Measurements from ENCODE around the gene VHLL.
"Not testable (repeated sequence)": the region's sequence is repeated elsewhere in the genome, so short reads cannot be mapped to it uniquely, and the experiment has no call there.

The VHLL gene

DNA sequence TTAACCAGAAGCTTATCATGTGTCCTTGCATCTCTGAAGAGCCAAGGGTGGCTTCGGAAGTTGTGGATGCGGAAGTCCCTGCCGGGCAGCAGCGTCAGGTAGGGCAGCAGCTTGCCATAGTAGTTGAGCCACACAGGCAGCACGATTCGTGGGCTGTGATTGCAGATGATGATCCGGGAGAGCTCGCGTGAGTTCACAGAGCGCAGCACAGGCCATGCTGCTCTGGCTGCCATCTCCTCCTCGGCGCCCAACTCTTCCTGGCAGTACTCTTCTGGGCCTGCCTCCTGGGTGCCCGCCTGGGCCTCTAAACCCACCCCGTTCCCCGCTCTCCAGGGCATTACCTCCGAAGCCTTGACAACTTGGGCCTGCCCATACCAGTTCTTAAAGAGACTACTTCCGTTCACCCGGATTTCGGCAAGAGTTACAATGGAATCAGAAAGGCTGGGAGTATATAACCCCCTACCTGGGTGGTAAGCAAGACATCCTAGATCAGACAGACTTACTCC lies at the start of gene VHLL:
Gene VHLL (minus strand): TSS at position 456 of the 506 bp plus-strand sequence. CDS start 118 bp downstream, at position 338.
- DNase-seq: no peak

DNA sequence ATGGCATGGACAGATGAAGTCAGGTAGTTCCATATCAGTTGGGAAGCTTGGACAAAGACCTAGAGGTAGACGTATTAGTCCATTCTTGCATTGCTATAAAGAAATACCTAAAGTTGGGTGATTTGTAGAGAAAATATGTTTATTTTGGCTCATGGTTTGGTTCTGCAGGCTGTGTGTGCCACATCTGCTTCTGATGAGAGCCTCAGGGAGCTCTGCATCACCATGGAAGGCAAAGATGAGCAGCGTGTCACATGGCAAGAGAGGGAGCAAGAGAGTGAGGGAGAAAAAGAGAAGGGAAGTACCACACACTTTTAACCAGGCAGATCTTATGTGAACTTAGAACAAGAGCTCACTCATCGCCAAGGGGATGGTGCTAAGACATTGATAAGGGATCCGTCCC lies 48.2 kb upstream of the VHLL start:
- no peak for DNase-seq

DNA sequence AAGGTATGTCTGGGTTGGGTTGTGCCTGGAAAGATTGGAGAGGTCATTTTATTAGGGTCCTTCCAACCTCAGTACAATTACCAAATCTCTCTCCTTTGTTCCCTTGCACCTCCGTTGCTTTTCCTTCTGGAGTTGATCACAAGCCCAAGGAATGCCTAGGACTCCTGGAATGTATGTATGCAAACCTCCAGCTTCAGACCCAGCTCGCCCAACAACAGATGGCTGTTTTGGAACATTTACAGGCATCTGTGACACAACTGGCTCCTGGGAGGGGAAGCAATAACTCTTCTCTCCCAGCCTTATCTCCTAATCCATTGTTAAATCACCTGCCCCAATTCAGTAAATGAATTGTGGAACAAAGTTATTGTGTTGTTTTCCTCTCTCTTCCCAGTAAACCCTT lies 47.5 kb upstream of the VHLL start:
- no peak for DNase-seq

DNA sequence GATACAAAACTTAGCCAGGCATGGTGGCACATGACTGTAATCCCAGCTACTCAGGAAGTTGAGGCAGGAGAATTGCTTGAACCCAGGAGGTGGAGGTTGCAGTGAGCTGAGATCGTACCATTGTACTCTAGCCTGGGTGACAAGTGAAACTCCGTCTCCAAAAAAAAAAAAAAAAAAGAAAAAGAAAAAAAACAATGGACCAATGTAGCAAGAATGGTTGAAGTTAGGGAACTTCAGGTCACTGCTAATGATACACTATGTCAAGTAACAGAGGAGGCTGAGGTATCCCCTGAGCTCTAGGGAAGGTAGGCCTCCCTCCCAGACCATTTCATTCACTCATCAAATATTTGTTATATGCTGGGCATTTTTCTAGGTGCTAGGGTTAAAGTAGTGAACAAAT lies 46.9 kb upstream of the VHLL start:
- DNase-seq: not testable (repeated sequence)

DNA sequence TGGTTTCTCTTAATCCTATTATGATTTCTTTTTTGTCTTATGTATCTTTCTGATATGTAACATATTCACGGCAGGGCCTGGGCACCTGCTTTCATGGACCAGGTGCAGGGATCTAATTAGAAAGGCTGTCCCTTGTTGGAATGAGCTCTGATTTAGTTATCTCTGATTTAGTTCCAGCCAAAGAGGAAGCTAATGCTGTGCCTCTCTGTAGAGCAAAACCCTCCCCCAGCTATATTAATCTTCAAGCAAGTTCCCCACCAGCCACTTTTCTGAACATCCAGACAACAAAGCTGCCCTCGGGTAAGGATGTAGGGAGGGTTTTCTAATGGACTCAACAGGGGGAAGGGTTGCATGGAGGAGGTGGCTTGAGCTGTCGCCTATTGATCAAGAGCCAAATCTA lies 45.3 kb upstream of the VHLL start:
- DNase-seq: no peak

DNA sequence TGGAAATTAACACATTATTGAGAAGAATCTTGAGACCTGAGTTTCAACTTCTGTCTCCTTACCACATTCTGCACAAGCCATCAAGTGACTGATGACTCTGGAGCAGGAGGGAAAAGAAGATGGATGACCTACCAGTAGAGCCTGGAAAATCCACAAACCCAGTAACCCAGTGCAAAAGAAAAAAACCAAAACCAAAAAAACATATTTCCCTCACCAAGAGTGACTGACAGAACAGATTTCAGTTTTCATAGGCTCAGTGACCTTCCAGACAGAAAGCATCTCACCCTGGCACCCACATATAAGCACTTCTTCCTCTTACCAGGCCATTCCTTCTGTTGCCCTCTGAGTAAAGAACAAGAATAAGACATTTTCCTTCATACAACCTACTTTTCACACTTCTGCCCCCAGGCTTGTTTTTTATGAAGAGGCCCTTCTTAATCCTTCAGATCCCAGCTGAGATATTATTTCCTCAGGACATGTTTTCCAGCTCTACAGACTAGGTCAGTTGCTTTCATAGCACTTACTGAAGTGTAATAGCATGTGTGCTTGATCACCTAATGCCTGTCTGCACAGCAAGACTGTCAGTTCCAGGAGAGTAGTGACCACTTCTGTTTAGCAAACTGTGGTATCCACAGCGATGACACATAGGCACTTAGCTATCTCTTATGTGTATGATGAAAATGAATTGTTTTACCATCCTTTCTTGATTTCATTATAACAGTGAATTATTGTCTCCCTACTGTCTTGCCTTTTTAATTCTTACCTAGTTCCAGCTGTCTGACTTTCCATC lies 43.3 kb upstream of the VHLL start:
- no peak for DNase-seq

DNA sequence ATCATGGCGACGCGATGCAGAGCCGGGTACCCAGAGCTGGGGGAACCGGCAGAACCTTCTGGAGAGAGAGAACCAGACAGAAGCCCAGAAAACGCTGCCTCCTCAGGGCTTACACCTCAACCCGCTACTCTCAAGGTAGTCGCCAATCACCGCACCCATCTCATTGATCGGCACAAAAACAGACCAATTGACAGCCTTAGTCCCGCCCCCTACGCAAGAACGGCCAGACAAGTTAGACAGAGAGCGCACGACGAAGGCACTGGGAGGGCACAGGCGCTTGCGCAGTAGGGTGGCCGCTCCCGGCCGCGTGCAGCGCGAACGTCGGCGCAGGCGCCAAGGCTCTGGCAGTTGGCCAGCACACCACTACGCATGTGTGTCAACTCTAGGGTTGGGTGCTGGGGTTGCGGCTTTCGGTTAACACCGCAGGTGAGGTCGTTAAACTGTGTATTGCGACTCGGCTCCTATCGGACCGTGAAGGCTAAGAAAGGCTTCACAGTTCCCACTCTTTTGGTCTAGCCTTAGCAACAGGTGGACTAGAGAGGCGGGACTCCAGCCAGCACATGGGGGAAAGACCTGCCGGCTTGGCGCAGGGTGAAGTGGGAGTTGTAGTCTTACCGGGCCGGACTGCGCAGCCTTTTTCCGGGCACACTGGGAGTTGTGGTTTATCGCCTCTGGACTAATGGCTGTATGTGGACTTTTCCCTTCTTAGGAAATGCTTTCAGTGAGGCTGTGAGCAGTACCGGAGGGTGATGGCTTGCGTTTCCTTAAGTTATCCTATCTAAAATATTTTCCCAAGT lies 39.3 kb upstream of the VHLL start, which contains the start of the genes CCT3 and TSACC:
Gene CCT3 (minus strand): TSS at position 113 of the 797 bp plus-strand sequence. CDS start 108 bp downstream, at position 5.
Gene TSACC (plus strand): TSS at position 347 of the 797 bp plus-strand sequence. CDS start 1,232 bp downstream, outside the sequence.
- DNase-seq: peak; percentile 98

DNA sequence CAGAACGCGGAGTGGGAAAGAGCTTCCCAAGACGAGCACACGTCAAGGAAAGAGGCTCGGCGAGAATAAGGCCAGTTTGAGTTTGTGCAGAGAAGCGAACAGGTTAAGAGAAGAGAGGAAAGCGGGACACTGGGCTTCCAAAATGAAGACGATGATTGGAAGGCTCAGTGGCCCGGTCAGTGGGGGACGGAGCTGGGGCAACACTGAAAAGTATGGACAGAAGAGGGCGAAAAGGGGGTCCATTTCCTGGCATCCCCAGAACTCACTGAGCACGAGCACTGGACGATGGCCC lies 38.7 kb upstream of the VHLL start:
- peak; percentile 38 for DNase-seq

DNA sequence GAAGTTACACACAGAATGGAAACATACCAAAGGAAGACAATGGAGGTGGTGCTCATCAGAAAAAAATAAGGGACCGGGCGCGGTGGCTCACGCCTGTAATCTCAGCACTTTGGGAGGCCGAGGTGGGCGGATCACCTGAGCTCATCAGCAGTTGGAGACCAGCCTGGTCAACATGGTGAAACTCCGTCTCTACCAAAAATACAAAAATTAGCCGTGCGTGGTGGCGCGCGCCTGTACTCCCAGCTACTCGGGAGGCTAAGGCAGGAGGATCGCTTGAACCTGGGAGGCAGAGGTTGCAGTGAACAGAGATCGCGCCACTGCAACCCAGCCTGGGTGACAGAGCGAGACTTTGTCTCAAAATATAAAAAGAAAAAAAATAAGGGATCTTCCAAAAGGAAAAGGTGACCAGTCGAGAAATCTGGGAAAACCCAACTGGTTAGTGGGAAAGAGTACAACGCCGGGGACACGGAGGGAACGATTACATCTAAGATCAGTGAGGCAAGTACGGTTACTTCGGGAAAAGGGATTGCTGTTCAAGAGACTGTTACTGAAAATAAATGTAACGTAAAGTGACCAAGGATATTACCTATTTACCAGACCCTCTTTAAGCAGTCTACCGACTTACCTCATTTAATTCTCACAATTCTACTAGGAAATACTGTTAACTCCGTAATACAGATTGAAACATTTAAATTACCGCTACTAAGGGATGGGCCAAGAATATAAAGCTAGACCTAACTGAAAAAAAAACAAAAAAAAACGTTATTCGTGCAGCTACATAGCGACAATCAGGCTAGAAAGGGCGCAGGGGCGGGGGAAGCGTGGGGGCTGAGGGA lies 38.2 kb upstream of the VHLL start:
- DNase-seq: no peak

DNA sequence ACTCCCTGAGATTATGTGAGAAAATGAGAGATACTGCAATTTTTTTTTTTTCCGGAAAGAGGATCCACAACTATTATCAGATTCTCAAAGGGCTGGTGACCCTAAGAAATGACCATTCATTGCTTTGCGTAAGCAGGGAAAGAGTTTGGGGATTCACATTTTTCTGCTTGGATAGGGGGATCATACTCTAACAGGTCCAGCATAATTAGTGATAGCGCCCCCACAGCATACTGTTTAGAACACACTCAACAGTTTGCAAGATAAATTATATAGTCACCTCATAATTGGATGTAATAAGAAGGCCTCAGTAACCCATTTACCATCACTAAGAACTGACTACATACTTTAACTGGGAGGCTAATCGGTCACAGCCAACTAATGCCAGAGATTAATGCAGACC lies 37.1 kb upstream of the VHLL start:
- no peak for DNase-seq

DNA sequence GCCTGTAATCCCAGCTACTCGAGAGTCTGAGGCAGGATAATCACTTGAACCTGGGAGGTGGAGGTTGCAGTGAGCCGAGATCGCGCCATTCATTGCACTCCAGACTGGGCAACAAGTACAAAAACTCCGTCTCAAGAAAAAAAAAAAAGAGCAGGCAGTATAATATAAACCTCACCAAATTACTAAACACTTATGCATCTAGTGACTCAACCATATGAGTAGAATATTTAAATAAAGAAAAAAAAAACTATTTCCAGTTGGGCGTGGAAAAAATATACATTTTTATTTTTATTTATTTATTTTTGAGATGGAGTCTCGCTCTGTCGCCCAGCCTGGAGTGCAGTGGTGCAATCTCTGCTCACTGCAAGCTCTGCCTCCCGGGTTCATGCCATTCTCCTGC lies 24.1 kb upstream of the VHLL start:
- not testable (repeated sequence) for DNase-seq

DNA sequence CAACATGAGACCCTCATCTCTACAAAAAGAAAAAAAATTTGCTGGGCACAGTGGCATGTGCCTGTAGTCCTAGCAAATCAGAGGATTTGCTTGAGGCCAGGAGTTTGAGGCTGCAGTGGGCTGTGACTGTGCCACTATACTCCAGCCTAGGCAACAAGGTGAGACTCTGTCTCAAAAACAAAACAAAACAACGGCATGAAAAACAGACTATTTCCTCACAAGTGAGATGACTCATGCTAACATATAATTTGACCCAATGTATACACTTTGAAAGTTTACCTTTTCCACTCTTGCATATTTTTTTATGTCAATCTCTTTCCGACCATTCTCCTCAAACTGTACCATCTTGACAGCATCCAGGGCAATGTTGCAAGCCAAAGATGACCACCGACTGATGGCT lies 21.5 kb upstream of the VHLL start:
- DNase-seq: no peak

DNA sequence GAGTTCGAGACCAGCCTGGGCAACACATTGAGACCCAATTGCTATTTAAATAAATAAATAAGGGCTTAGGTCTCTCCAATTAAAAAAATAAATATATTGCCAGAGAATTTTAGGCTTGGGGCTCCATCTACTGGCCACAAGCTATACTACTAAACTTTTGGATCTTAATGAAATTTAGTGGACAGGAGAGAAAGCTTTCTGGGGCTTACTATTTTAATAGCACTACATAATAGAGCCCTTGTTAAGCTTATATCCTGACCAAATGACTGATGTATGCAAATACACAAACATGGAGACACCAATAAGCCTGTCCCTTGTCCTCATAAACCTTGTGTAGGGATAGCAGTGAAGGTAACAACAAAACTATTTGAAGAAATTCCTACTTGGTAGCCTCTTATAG lies 20.6 kb upstream of the VHLL start:
- no peak for DNase-seq

DNA sequence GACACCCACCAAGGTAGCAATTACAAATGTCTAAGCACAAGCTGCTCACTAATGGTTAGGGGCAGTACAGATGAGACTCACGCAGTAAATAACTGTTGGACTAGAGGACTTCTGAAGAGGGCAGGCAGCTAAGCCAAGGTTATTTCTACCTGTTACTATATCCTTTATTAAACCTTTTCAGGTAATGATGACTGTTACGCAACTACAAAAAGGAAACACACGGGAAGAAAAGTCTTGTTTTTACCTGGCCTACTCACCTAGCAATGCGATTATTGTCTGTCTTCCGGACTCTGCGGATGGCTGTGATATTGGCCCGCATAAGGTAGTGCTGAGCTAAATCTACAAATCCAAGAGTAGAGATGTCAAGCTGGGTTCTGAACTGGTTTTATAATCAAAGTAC lies 17.8 kb upstream of the VHLL start:
- DNase-seq: no peak

DNA sequence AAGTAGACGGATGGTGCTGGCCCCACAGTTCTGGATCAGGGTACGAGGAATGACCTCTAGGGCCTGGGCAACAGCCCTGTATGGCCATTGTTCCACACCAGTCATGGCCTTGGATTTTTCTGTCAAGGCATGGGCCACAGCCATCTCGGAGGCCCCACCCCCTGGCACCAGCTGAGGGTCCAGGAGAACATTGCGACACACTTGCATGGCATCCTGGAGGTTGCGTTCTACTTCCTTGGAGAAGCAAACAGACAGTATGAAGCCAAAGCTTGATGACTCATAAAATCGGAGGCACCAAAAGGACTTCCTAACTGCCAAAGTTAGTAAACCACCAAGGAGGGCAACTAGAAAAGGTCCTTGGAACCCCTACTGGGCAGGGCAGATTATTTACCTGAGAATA lies 11.9 kb upstream of the VHLL start:
- no peak for DNase-seq

DNA sequence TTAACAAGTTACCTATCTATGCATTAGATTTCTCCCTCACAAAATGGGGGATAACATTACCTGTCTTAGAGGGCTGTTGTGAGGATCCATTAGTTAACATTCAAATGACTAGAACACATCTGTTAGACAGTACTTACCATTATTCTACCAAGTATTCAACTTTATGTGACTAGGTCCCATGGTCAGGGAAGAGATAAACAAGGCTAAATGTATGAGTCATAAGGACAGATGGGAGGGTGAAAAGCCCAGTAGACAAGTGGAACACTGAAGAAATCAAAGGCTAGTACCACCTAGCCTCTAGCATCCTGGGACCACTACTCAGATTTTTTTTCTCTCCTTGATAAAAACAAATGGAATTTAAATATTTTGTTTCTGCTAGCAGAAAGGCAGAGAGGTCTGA lies 9.0 kb upstream of the VHLL start:
- DNase-seq: no peak

DNA sequence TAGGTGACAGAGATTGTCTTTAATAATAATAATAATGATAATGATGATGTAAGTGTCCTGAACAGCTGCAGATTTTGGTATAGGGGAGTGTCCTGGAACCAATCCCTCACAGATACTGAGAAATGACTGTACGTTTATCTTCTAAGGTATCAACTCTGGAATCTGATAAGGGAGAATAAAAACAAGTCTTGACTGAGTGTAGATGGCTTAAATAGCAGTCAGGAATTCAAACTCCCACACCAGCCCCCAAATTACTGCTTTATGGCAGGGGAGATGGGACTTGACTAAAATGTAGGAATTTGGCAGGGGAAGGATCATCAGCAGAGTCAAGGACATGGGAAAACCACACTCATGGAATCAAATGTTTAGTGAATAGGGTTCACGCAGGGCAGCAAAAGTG lies 6.1 kb upstream of the VHLL start:
- no peak for DNase-seq

DNA sequence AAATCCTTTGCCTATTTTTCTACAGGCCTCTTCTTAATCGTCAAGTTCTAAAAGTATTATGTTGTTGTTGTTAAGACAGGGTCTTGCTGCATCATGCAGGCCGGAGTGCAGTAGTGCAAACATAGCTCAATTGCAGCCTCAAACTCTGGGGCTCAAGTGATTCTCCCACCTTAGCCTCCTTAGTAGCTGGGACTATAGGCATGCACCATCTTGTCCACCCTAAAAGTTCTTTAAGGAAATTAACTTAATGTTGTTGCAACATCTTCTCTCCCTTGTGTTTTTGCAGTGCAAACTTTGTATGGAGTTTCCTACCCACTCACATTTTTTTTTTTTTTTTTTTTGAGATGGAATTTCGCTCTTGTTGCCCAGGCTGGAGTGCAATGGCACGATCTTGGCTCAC lies 4.1 kb upstream of the VHLL start:
- no peak for DNase-seq

DNA sequence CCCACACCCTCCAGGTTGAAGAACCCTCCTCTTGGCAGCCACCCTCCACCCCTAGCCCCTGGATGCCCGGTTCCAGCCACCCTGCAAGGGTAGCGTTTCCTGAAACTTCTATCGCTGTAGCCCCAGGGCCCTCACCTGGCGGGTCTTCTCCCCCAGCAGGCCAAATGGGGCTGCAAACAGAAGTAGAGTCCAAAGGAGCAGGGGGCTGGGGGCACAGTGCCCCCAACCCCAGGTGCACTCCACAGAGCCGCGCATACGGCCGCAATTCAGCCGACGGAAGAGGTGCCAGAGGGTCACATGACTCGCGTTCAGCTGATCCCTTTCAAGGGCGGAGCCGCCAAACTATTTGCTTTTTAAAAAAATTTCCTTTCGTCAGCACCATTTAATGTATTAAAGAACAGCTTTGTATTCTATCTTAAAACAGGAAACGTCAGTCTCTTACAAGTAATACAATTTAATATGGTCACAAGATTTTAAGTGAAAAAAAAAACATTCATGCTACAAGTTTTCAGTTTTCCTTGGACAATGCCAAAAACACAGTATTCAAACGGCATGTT lies 3.6 kb downstream of the VHLL start, which contains the start of gene GLMP:
Gene GLMP (minus strand): TSS at position 289 of the 557 bp plus-strand sequence. CDS start 34 bp downstream, at position 255.
- peak; percentile 49 for DNase-seq

DNA sequence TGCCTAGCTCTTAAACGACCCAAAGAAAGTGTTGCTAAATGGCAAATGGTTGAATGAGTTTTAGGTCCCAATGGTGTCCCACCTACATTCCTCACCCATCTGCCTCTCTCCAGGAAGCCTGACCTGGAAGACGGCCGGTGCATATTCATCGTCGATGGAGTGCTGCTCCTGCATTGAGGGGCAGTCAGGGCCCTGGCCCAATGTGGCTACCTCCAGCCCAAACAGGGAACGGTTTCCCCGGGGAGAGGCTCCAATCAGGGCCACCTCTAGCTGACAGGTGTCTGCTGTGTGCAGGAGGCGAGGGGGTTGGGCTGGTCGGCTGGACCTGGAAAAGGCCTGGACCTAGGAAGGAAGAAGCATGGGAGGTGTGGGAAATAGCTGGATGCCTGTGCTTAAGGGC lies 5.2 kb downstream of the VHLL start:
- DNase-seq: no peak

DNA sequence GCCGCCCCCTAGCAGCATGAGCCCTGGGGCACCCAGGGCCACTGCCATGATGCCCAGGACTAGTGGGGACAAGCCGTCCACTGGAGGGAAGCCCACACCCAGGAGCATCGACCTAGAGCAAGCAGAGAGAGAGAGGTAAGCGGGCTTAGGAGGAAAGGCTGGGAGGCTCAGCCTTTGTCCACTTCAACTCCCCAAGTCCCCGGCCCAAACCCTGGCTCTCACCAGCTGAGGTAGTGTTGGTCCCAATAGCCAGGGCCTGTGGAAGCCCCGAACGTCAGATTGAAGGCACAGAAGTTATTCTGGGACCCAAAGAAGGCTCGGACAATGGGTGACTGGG lies 6.0 kb downstream of the VHLL start:
- no peak for DNase-seq

DNA sequence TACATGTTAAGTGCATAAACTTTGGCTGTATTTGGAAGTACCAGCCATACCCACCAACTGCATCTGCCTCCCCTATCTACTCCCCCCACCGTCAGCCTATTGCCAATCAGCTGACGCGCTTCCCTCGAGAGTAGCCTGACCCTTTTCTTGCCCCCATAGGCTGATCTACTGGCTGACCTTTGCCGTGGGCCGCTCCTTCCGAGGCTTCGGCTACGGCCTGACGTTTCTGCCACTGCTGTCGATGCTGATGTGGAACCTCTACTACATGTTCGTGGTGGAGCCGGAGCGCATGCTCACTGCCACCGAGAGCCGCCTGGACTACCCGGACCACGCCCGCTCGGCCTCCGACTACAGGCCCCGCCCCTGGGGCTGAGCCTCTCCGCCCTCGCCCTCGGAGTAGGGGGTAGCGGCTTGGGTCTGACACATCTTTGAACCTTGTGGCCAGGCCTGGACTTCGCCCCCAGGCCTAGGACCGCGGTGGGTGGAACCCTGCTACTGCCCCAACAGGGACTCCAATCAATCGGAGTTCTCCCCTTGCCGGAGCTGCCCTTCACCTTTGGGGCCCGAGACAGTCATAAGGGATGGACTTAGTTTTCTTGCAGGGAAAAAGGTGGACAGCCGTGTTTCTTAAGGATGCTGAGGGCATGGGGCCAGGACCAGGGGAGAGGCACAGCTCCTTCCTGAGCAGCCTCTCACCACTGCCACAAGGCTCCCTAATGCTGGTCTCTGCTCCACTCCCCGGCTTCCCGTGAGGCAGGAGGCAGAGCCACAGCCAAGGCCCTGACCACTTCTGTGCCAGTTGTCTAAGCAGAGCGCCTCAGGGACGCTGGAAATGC lies 7.7 kb downstream of the VHLL start:
- DNase-seq: no peak
